ENCODE data around the gene SLC41A3.

Gene SLC41A3

DNA sequence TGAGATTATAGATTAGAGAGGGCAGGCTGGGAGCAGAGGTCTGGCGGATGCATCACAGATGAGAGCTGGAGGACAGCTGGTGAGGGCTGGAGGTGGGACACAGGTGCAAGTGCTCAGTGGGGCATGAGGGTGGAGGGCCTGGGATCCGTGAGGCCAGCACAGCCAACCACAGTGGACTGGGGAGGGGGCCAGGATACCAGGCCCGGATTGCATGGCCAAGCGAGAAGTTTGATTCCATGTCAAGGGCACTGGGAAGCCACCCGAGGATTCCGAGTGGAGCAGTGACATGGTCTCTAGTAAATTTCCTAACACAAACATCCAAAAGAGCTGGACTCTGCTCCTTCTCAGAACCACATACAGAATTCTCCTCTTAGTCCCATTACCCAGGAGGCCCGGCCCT, 44.0 kb upstream of the SLC41A3 start:
- no peaks in the 10 kb centered on the region for H3K9me3 ChIP-seq (ENCODE audit: control insufficient read depth in 1 of 2, low read length in 2 of 2)
- H3K36me3 ChIP-seq (ENCODE audit: control insufficient read depth in 1 of 2, insufficient read depth in 2 of 2, low read length in 2 of 2): no peaks in the 10 kb centered on the region
- no peaks in the 10 kb centered on the region for H3K27me3 ChIP-seq (ENCODE audit: control insufficient read depth in 1 of 2, insufficient read depth in 2 of 2, low read length in 2 of 2)
- H3K4me1 ChIP-seq (ENCODE audit: control insufficient read depth in 1 of 2, insufficient read depth in 2 of 2, low read length in 2 of 2): peaks cover 10 to 14% of the 10 kb centered on the region in 2 donors
- H3K27ac ChIP-seq (ENCODE audit: low read depth, low read length): no peak overlapping the region
- H3K4me3 ChIP-seq (ENCODE audit: low read depth in 1 of 2, low read length in 2 of 2): no peak overlapping the region
- H3K9ac ChIP-seq (ENCODE audit: low read depth in 1 of 2, low read length in 2 of 2): no peak overlapping the region

GRCh38 chr3:126127452-126127851, 43.5 kb upstream of the SLC41A3 start:
- Histone ChIP-seq H3K4me3 (ENCODE audit: low read depth in 1 of 2, low read length in 2 of 2) (no peak overlapping the region), H3K36me3 (ENCODE audit: control insufficient read depth in 1 of 2, insufficient read depth in 2 of 2, low read length in 2 of 2) (no peaks in the 10 kb centered on the region), H3K27ac (ENCODE audit: low read depth, low read length) (no peak overlapping the region), H3K9me3 (ENCODE audit: control insufficient read depth in 1 of 2, low read length in 2 of 2) (no peaks in the 10 kb centered on the region), H3K4me1 (ENCODE audit: control insufficient read depth in 1 of 2, insufficient read depth in 2 of 2, low read length in 2 of 2) (peaks cover 10 to 14% of the 10 kb centered on the region in 2 donors), H3K9ac (ENCODE audit: low read depth in 1 of 2, low read length in 2 of 2) (no peak overlapping the region), H3K27me3 (ENCODE audit: control insufficient read depth in 1 of 2, insufficient read depth in 2 of 2, low read length in 2 of 2) (no peaks in the 10 kb centered on the region)

DNA sequence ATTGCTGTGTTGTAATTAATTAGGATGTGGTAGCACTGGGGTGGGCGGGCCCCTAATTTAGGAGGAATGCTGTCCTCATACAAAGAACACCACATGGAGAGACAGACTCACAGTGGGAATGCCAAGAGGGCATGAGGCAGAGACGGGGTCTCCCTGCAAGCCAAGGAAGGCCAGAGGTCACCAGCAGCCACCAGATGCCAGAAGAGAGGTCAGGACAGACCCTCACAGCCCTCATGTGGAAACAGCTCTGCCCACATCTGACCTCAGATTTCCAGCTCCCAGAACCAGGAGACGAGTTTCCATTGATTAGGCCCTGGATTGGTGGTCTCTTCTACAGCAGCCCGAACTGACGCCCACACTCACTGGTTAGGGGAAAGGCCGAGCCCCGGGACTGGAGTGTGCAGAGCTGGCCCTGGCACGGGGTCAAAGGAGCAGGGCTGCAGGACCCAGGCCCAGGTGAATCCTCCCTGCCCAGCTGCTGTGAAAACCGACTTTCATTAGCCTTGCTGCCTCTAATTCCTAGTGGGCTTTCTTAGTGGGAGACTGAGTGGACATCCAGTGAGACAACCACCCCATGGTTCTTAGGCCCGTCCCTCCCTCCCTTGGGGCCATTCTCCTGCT, 43.0 kb upstream of the SLC41A3 start:
- H3K27ac ChIP-seq (ENCODE audit: low read depth, low read length): no peak overlapping the region
- H3K4me1 ChIP-seq (ENCODE audit: control insufficient read depth in 1 of 2, insufficient read depth in 2 of 2, low read length in 2 of 2): peaks cover 10 to 14% of the 10 kb centered on the region in 2 donors
- no peak overlapping the region for H3K4me3 ChIP-seq (ENCODE audit: low read depth in 1 of 2, low read length in 2 of 2)
- H3K9ac ChIP-seq (ENCODE audit: low read depth in 1 of 2, low read length in 2 of 2): no peak overlapping the region
- no peaks in the 10 kb centered on the region for H3K36me3 ChIP-seq (ENCODE audit: control insufficient read depth in 1 of 2, insufficient read depth in 2 of 2, low read length in 2 of 2)
- H3K9me3 ChIP-seq (ENCODE audit: control insufficient read depth in 1 of 2, low read length in 2 of 2): no peaks in the 10 kb centered on the region
- no peaks in the 10 kb centered on the region for H3K27me3 ChIP-seq (ENCODE audit: control insufficient read depth in 1 of 2, insufficient read depth in 2 of 2, low read length in 2 of 2)

- H3K9me3 ChIP-seq (ENCODE audit: control insufficient read depth in 1 of 2, low read length in 2 of 2): no peaks in the 10 kb centered on the region
Observed at GRCh38 chr3:126126286-126126685, 42.4 kb upstream of the SLC41A3 start.

GRCh38 chr3:126125781-126126251, 41.9 kb upstream of the SLC41A3 start:
- Histone ChIP-seq H3K36me3 (ENCODE audit: control insufficient read depth in 1 of 2, insufficient read depth in 2 of 2, low read length in 2 of 2) (no peaks in the 10 kb centered on the region), H3K27ac (ENCODE audit: low read depth, low read length) (no peak overlapping the region), H3K9ac (ENCODE audit: low read depth in 1 of 2, low read length in 2 of 2) (no peak overlapping the region), H3K9me3 (ENCODE audit: control insufficient read depth in 1 of 2, low read length in 2 of 2) (no peaks in the 10 kb centered on the region), H3K4me1 (ENCODE audit: control insufficient read depth in 1 of 2, insufficient read depth in 2 of 2, low read length in 2 of 2) (peaks cover 10 to 14% of the 10 kb centered on the region in 2 donors), H3K27me3 (ENCODE audit: control insufficient read depth in 1 of 2, insufficient read depth in 2 of 2, low read length in 2 of 2) (no peaks in the 10 kb centered on the region), H3K4me3 (ENCODE audit: low read depth in 1 of 2, low read length in 2 of 2) (no peak overlapping the region)

More at GRCh38 chr3:126126286-126126685, 42.4 kb upstream of the SLC41A3 start:
- Histone ChIP-seq H3K4me3 (ENCODE audit: low read depth in 1 of 2, low read length in 2 of 2) (no peak overlapping the region), H3K27me3 (ENCODE audit: control insufficient read depth in 1 of 2, insufficient read depth in 2 of 2, low read length in 2 of 2) (no peaks in the 10 kb centered on the region), H3K9ac (ENCODE audit: low read depth in 1 of 2, low read length in 2 of 2) (no peak overlapping the region), H3K27ac (ENCODE audit: low read depth, low read length) (no peak overlapping the region), H3K36me3 (ENCODE audit: control insufficient read depth in 1 of 2, insufficient read depth in 2 of 2, low read length in 2 of 2) (no peaks in the 10 kb centered on the region), H3K4me1 (ENCODE audit: control insufficient read depth in 1 of 2, insufficient read depth in 2 of 2, low read length in 2 of 2) (peaks cover 10 to 14% of the 10 kb centered on the region in 2 donors)

GRCh38 chr3:126125341-126125740, 41.4 kb upstream of the SLC41A3 start:
- Histone ChIP-seq H3K27ac (ENCODE audit: low read depth, low read length) (no peak overlapping the region), H3K36me3 (ENCODE audit: control insufficient read depth in 1 of 2, insufficient read depth in 2 of 2, low read length in 2 of 2) (no peaks in the 10 kb centered on the region), H3K9me3 (ENCODE audit: control insufficient read depth in 1 of 2, low read length in 2 of 2) (no peaks in the 10 kb centered on the region), H3K4me1 (ENCODE audit: control insufficient read depth in 1 of 2, insufficient read depth in 2 of 2, low read length in 2 of 2) (peaks cover 10 to 14% of the 10 kb centered on the region in 2 donors), H3K27me3 (ENCODE audit: control insufficient read depth in 1 of 2, insufficient read depth in 2 of 2, low read length in 2 of 2) (no peaks in the 10 kb centered on the region), H3K9ac (ENCODE audit: low read depth in 1 of 2, low read length in 2 of 2) (no peak overlapping the region), H3K4me3 (ENCODE audit: low read depth in 1 of 2, low read length in 2 of 2) (no peak overlapping the region)

- no peaks in the 10 kb centered on the region for H3K9me3 ChIP-seq (ENCODE audit: control insufficient read depth in 1 of 2, low read length in 2 of 2)
- H3K27me3 ChIP-seq (ENCODE audit: control insufficient read depth in 1 of 2, insufficient read depth in 2 of 2, low read length in 2 of 2): no peaks in the 10 kb centered on the region
- no peak overlapping the region for H3K27ac ChIP-seq (ENCODE audit: low read depth, low read length)
- H3K9ac ChIP-seq (ENCODE audit: low read depth in 1 of 2, low read length in 2 of 2): no peak overlapping the region
- H3K36me3 ChIP-seq (ENCODE audit: control insufficient read depth in 1 of 2, insufficient read depth in 2 of 2, low read length in 2 of 2): no peaks in the 10 kb centered on the region
- H3K4me1 ChIP-seq (ENCODE audit: control insufficient read depth in 1 of 2, insufficient read depth in 2 of 2, low read length in 2 of 2): peaks cover 7 to 10% of the 10 kb centered on the region in 2 donors
- no peak overlapping the region for H3K4me3 ChIP-seq (ENCODE audit: low read depth in 1 of 2, low read length in 2 of 2)
Observed at GRCh38 chr3:126124896-126125295, 41.0 kb upstream of the SLC41A3 start.

- no peak overlapping the region for H3K4me3 ChIP-seq (ENCODE audit: low read depth in 1 of 2, low read length in 2 of 2)
- H3K4me1 ChIP-seq (ENCODE audit: control insufficient read depth in 1 of 2, insufficient read depth in 2 of 2, low read length in 2 of 2): peaks cover under 1 to 4% of the 10 kb centered on the region in 2 donors
- H3K9me3 ChIP-seq (ENCODE audit: control insufficient read depth in 1 of 2, low read length in 2 of 2): no peaks in the 10 kb centered on the region
- no peak overlapping the region for H3K9ac ChIP-seq (ENCODE audit: low read depth in 1 of 2, low read length in 2 of 2)
- no peaks in the 10 kb centered on the region for H3K36me3 ChIP-seq (ENCODE audit: control insufficient read depth in 1 of 2, insufficient read depth in 2 of 2, low read length in 2 of 2)
- H3K27ac ChIP-seq (ENCODE audit: low read depth, low read length): no peak overlapping the region
- H3K27me3 ChIP-seq (ENCODE audit: control insufficient read depth in 1 of 2, insufficient read depth in 2 of 2, low read length in 2 of 2): no peaks in the 10 kb centered on the region
Observed at GRCh38 chr3:126124148-126124868, 40.4 kb upstream of the SLC41A3 start.

DNA sequence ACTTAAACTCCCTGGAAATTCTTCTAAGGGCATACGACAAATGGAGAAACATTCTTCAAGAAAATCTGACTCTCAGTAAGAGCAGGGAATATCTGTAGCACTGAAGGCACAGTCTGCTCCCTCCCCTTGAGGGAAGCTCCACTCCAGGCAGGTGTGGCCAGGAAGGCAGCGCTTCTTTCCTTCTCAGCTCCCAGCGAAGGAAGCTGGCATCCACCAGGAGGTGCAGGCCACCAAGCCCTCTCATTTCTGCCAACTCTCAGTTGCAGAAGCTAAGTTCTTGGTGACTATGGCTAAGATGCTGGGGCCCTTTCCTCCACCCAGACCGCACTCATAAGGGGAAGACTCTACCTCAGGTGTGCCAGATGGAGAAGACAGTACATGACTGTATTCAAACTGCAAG, 37.7 kb upstream of the SLC41A3 start:
- Histone ChIP-seq H3K4me3 (ENCODE audit: low read depth in 1 of 2, low read length in 2 of 2) (no peak overlapping the region), H3K9ac (ENCODE audit: low read depth in 1 of 2, low read length in 2 of 2) (no peak overlapping the region), H3K4me1 (ENCODE audit: control insufficient read depth in 1 of 2, insufficient read depth in 2 of 2, low read length in 2 of 2) (no peaks in the 10 kb centered on the region), H3K36me3 (ENCODE audit: control insufficient read depth in 1 of 2, insufficient read depth in 2 of 2, low read length in 2 of 2) (no peaks in the 10 kb centered on the region), H3K27ac (ENCODE audit: low read depth, low read length) (no peak overlapping the region), H3K9me3 (ENCODE audit: control insufficient read depth in 1 of 2, low read length in 2 of 2) (no peaks in the 10 kb centered on the region), H3K27me3 (ENCODE audit: control insufficient read depth in 1 of 2, insufficient read depth in 2 of 2, low read length in 2 of 2) (no peaks in the 10 kb centered on the region)

DNA sequence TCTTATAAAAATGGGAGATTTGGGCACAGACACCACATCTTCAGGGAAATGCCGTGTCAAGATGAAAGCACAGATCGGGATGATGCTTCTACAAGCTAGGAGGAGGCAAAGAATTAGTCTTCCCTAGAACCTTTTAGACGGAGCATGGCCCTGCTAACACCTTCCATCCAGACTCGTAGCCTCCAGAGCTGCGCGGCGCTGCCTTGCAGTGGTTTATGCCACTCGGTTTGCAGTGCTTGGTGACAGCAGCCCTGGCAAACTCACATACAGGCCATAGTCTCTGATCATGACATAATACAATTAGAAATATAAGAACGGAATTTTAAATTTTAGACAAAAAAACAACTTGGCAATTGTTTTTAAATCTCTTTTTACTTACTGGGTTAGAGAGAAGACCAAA, 37.1 kb upstream of the SLC41A3 start:
- Histone ChIP-seq H3K27ac (ENCODE audit: low read depth, low read length) (no peak overlapping the region), H3K9me3 (ENCODE audit: control insufficient read depth in 1 of 2, low read length in 2 of 2) (no peaks in the 10 kb centered on the region), H3K4me3 (ENCODE audit: low read depth in 1 of 2, low read length in 2 of 2) (no peak overlapping the region), H3K27me3 (ENCODE audit: control insufficient read depth in 1 of 2, insufficient read depth in 2 of 2, low read length in 2 of 2) (no peaks in the 10 kb centered on the region), H3K36me3 (ENCODE audit: control insufficient read depth in 1 of 2, insufficient read depth in 2 of 2, low read length in 2 of 2) (no peaks in the 10 kb centered on the region), H3K9ac (ENCODE audit: low read depth in 1 of 2, low read length in 2 of 2) (no peak overlapping the region), H3K4me1 (ENCODE audit: control insufficient read depth in 1 of 2, insufficient read depth in 2 of 2, low read length in 2 of 2) (no peaks in the 10 kb centered on the region)

Measured in duodenal mucosa (tissue), 2 donors.